ENCODE results near the gene ILKAP. TPM values are rescaled to one million over a fixed set of nuclear protein-coding genes. Genes with fewer than 3 reads are reported as not detected.

The ILKAP gene
- total RNA-seq, 1 donor from 2014 or later = 79.9 TPM

Other genes with a start within 250 kb of the ILKAP start
- 121 TPM in 2 replicates for gene UBE2F, start 236.7 kb downstream of the ILKAP start, total RNA-seq
- gene SCLY, start 142.7 kb downstream of the ILKAP start, total RNA-seq = 109 and 119 TPM in 2 replicates
- gene ESPNL, start 103.4 kb downstream of the ILKAP start, total RNA-seq = 0.05 and 0.20 TPM in 2 replicates
- not detected in 2 replicates for gene KLHL30, start 65.0 kb downstream of the ILKAP start, total RNA-seq
- 0.20 TPM in 1 of 2 replicates, not detected in the other for gene ERFE, start 44.7 kb downstream of the ILKAP start, total RNA-seq
- 10.3 and 11.2 TPM in 2 replicates for gene HES6, start 36.3 kb upstream of the ILKAP start, total RNA-seq
- 19.0 and 21.2 TPM in 2 replicates for gene PER2, start 84.9 kb upstream of the ILKAP start, total RNA-seq
- gene TRAF3IP1, start 116.8 kb upstream of the ILKAP start, total RNA-seq = 14.4 and 15.4 TPM in 2 replicates
- 32.4 and 35.2 TPM in 2 replicates for gene ASB1, start 223.2 kb upstream of the ILKAP start, total RNA-seq